Measurements from ENCODE around the gene OR4D11. TPM values are rescaled to one million over a fixed set of nuclear protein-coding genes. Genes with fewer than 3 reads are reported as not detected.
"Not testable (repeated sequence)": the region's sequence is repeated elsewhere in the genome, so short reads cannot be mapped to it uniquely, and the experiment has no call there.

Gene OR4D11
- total and polyA plus RNA-seq, 9 of the 15 experiments (the other 6 are each of a cell fraction or from before 2014, with no cell fraction given): not detected

DNA sequence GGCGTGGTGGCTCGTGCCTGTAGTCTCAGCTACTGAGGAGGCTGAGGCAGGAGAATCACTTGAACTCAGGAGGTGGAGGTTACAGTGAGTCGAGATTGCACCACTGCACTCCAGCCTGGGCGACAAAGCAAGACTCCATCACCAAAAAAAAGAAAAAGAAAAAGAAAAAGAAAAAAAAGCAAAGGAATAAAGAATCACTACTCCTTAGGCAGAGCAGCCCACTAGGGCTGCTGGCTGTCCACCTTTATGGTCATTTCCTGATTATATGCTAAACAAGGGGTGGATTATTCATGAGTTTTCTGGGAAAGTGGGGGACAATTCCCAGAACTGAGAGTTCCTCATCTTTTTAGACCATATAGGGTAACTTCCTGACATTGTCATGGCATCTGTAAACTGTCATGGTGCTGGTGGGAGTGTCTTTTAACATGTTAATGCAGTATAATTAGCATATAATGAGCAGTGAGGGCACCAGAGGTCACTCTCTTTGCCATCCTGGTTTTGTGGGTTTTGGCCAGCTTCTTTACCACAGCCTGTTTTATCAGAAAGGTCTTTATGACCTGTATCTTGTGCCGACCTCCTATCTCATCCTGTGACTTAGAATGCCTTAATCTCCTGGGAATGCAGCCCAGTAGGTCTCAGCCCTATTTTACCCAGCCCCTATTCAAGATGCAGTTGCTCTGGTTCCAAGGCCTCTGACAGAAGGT lies 44.4 kb downstream of the OR4D11 start (continued):
- TF ChIP-seq ZBTB9 (CRISPR knock-in tag; IDR thresholded peaks at IDR 0.05) (peak; percentile 59), THRB (CRISPR knock-in tag; conservative IDR thresholded peaks at IDR 0.05) (peak; percentile 90), ZNF584 (CRISPR knock-in tag; IDR thresholded peaks at IDR 0.05; ENCODE audit: low read depth) (peak; percentile 72; the same call in 1 of the 2 replicates), DDX20 (tag; IDR thresholded peaks at IDR 0.05; ENCODE audit: low read depth) (peak; percentile 69), CCNT2 (IDR thresholded peaks at IDR 0.05; ENCODE audit: borderline replicate concordance, extremely low read depth, insufficient read length, low read depth, low read length) (peak; percentile 26), ESRRA (IDR thresholded peaks at IDR 0.05; ENCODE audit: borderline replicate concordance, low read depth) (peak; percentile 86; the same call in 1 of the 2 replicates), ZNF239 (CRISPR knock-in tag; IDR thresholded peaks at IDR 0.05) (peak; percentile 35), KLF6 (CRISPR knock-in tag; IDR thresholded peaks at IDR 0.05; ENCODE audit: borderline replicate concordance) (peak; percentile 74), TEAD4 (IDR thresholded peaks at IDR 0.05; ENCODE audit: low read length) (peak; percentile 36; the same call in 1 of the 2 replicates), POLR2G (IDR thresholded peaks at IDR 0.05; ENCODE audit: low read depth, low read length) (0 out of 2 replicates have a peak, but pooled peaks have one; percentile 31), KDM1A (IDR thresholded peaks at IDR 0.05) (peak; percentile 85 to 88), TEAD2 (tag; IDR thresholded peaks at IDR 0.05) (peak; percentile 72; the same call in 1 of the 2 replicates), MIER1 (IDR thresholded peaks at IDR 0.05; ENCODE audit: low read depth) (peak; percentile 52; the same call in 1 of the 2 replicates), RNF2 (IDR thresholded peaks at IDR 0.05) (peak; percentile 59; the same call in 1 of the 2 replicates), ATF7 (IDR thresholded peaks at IDR 0.05) (peak; percentile 82), ZKSCAN8 (CRISPR knock-in tag; IDR thresholded peaks at IDR 0.05) (0 out of 2 replicates have a peak, but pooled peaks have one; percentile 72), GABPB1 (CRISPR knock-in tag; IDR thresholded peaks at IDR 0.05) (peak; percentile 5; the same call in 1 of the 2 replicates)
- not testable (repeated sequence) for TF ChIP-seq TEAD4 (CRISPR knock-in tag; IDR thresholded peaks at IDR 0.05; ENCODE audit: borderline replicate concordance)
- TF ChIP-seq, protein P1, sequence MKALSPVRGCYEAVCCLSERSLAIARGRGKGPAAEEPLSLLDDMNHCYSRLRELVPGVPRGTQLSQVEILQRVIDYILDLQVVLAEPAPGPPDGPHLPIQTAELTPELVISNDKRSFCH (CRISPR knock-in tag; IDR thresholded peaks at IDR 0.05): peak; percentile 55; the same call in 1 of the 2 replicates
- TF ChIP-seq, protein P1 (tag; IDR thresholded peaks at IDR 0.05): peak; percentile 74
- TF ChIP-seq, protein P2, sequence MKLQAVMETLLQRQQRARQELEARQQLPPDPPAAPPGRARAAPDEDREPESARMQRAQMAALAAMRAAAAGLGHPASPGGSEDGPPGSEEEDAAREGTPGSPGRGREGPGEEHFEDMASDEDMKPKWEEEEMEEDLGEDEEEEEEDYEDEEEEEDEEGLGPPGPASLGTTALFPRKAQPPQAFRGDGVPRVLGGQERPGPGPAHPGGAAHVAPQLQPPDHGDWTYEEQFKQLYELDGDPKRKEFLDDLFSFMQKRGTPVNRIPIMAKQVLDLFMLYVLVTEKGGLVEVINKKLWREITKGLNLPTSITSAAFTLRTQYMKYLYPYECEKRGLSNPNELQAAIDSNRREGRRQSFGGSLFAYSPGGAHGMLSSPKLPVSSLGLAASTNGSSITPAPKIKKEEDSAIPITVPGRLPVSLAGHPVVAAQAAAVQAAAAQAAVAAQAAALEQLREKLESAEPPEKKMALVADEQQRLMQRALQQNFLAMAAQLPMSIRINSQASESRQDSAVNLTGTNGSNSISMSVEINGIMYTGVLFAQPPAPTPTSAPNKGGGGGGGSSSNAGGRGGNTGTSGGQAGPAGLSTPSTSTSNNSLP (IDR thresholded peaks at IDR 0.05; ENCODE audit: borderline replicate concordance, low read depth, low read length): 0 out of 2 replicates have a peak, but pooled peaks have one; percentile 45

All from K562 (cell line).